Brain microvascular endothelial cell (primary cell): ENCODE data around the gene GPD1L.
"Not testable (repeated sequence)": the region's sequence is repeated elsewhere in the genome, so short reads cannot be mapped to it uniquely, and the experiment has no call there.

ENCODE experiments used
- DNase-seq: peaks from one replicate; pipeline ENCODE4 v3.0.0-alpha.2; 2020
- H3K27ac ChIP-seq: fragments of 250-450 bp; sonication (Bioruptor Pico); 2 replicates; pipeline ENCODE4 v1.5.1; 2020; ENCODE audit warnings: mild to moderate bottlenecking, moderate library complexity
- H3K27me3 ChIP-seq: fragments of 250-450 bp; sonication (Bioruptor Pico); replicated peaks from 2 replicates; pipeline ENCODE4 v1.5.1; 2020; ENCODE audit warnings: mild to moderate bottlenecking
- H3K36me3 ChIP-seq: fragments of 250-450 bp; sonication (Bioruptor Pico); replicated peaks from 2 replicates; pipeline ENCODE4 v1.5.1; 2020; ENCODE audit warnings: mild to moderate bottlenecking
- H3K4me3 ChIP-seq: 2 replicates; pipeline ENCODE4 v1.5.1; 2011; ENCODE audit warnings: low read depth, mild to moderate bottlenecking, control low read depth, low read length, moderate library complexity
- CTCF ChIP-seq: IDR thresholded peaks from 2 replicates; pipeline ENCODE4 v1.5.1; 2011; ENCODE audit warnings: low read depth, mild to moderate bottlenecking, moderate library complexity, low read length, control low read depth, inconsistent platforms; ENCODE audit errors: missing control alignments
- in situ Hi-C: cut with HindIII; loops from 2 replicates; pipeline ENCODE4 v1.10.0; 2017; ENCODE audit warnings: low sequenced_read_pairs, low pct_ligation_motif_present

GPD1L gene

GRCh38 chr3:32186876-32187275 is 80.5 kb downstream of the GPD1L start:
- no peaks in the 10 kb centered on the region for H3K27me3 ChIP-seq
- H3K36me3 ChIP-seq = no peaks in the 10 kb centered on the region
- in situ Hi-C loops = no loop called here
- no peak overlapping the region for H3K27ac ChIP-seq
- no peak overlapping the region for H3K4me3 ChIP-seq
- no peak for DNase-seq
- no peak for TF ChIP-seq CTCF

DNA sequence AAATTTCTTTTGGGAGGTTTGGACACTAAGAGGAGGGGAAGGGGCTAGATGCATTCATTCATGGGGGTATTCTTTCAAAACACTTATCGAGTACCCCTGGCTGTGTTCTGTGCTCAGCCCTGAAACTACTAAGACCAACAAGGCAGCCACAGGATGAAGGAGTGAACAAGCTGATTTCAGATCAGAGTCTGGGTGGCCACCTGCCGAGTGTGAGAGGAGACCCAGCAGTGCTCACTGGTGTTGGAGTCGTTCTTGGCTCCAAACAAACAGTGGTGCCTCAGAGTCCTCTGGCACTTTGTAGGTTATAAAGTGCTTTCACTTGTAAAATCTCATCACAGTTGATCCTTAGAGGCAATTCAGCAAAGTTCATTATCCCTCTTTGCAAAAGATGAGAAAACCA is 83.3 kb downstream of the GPD1L start:
- Histone ChIP-seq H3K4me3 (no peak overlapping the region), H3K27ac (no peak overlapping the region), H3K27me3 (no peaks in the 10 kb centered on the region), H3K36me3 (no peaks in the 10 kb centered on the region)
- DNase-seq = no peak
- in situ Hi-C loops = no loop called here
- TF ChIP-seq CTCF = no peak

GRCh38 chr3:32190556-32190955 is 84.1 kb downstream of the GPD1L start:
- H3K4me3 ChIP-seq, H3K36me3 ChIP-seq, DNase-seq, H3K27me3 ChIP-seq, in situ Hi-C loops, H3K27ac ChIP-seq: not testable (repeated sequence)

DNA sequence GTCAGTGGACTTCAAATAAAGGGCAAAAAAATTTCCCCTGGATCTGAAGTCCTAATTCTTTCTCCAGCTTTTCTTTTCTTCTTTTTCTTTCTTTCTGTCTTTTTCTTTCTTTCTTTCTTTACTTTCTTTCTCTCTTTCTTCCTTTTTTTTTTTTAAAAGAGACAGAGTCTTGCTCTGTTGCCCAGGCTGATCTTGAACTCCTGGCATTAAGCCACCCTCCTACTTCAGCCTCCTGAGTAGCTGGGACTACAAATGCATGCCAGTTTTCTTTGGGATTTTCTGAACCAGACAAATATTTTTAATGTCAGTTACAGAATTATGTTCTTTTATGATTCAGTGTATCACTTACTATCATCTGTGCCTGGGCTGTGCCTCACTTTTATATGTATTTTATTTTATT is 86.7 kb downstream of the GPD1L start:
- Histone ChIP-seq H3K4me3 (no peak overlapping the region), H3K27ac (no peak overlapping the region), H3K36me3 (no peaks in the 10 kb centered on the region), H3K27me3 (no peaks in the 10 kb centered on the region)
- no peak for DNase-seq
- in situ Hi-C loops = no loop called here
- no peak for TF ChIP-seq CTCF

GRCh38 chr3:32194653-32195052 is 88.2 kb downstream of the GPD1L start:
- H3K36me3 ChIP-seq = no peaks in the 10 kb centered on the region
- H3K4me3 ChIP-seq = no peak overlapping the region
- DNase-seq = no peak
- in situ Hi-C loops = no loop called here
- no peak overlapping the region for H3K27ac ChIP-seq
- no peaks in the 10 kb centered on the region for H3K27me3 ChIP-seq
- TF ChIP-seq CTCF = no peak

GRCh38 chr3:32195995-32196540 is 89.6 kb downstream of the GPD1L start:
- no peaks in the 10 kb centered on the region for H3K36me3 ChIP-seq
- H3K27ac ChIP-seq = no peak overlapping the region
- TF ChIP-seq CTCF = no peak
- DNase-seq = no peak
- no peaks in the 10 kb centered on the region for H3K27me3 ChIP-seq
- no peak overlapping the region for H3K4me3 ChIP-seq
- in situ Hi-C loops = no loop called here
